ENCODE data around the gene PCDH19.

PCDH19 gene

DNA sequence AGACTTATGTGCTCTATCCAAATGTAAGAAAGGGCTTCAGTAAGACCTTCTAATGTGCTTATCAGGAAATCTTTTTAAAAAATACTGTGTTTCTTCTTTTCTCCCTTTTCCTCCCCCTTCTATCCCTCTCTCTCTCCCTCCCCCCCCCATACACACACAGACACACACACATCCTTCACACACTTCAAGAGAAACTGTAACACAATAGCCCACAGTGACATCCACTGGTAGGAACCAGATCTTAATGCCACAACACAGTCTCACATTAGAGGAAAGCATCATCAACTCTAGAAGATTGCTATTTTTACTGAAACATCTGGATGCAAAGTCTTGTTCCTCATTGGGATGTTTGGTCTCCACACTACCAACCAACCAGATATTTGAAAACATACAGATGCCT is 4.6 kb downstream of the PCDH19 start:
- no peak for DNase-seq

DNA sequence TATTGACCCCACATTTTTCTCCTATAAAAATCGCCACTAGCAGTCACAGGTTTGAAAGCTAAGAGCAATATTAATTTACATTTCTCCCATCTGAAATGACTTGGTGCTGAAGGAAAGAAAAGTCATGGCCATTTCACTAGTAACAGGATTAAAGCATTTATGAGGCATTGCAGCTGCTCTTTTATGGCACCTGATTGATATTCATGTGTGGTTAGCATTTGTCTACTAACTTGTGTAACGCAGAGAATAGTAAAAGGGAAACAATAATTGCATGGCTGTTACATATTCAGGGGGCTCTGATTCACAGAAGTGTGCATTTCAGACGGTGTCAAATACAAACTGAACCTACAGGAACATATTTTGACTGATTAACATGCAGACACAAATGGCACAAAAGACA is 5.2 kb downstream of the PCDH19 start:
- DNase-seq: no peak

DNA sequence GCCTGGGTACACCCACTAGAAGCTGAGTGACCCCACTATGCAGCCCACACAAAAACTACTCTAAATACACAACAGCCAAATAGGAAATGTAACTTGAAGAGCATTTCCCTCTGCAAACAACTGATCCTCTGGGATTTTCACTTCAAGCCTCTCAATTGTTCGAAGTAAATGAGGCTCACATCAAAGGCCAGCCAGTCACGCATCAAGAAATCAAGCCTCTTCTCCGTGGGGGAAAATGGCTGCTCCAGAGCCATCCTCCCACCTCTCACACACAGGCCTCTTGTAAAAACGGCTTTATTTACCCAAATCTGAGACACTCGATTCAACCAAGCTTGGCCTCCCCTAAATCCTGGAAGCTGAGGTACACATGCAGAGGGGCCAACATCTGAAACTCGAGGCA is 14.3 kb downstream of the PCDH19 start:
- DNase-seq: no peak

DNA sequence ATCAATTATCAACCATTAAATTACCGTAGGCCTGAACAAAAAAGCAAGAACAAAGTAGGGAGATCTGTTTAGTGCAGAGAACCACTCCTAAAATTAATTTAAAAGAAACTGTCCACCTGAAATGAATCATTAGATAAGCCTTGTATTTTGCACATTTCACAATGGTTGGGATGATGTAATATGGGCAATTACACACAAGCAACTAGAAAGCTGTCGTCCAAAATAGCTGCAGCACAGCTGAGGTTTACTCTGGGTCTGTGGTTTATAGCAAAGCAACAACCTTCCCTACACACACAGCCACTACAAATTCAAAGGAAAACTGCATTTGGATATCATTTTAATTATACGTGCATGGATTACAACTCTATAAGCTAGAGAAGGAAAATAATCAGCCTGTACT is 28.5 kb downstream of the PCDH19 start:
- DNase-seq: no peak

DNA sequence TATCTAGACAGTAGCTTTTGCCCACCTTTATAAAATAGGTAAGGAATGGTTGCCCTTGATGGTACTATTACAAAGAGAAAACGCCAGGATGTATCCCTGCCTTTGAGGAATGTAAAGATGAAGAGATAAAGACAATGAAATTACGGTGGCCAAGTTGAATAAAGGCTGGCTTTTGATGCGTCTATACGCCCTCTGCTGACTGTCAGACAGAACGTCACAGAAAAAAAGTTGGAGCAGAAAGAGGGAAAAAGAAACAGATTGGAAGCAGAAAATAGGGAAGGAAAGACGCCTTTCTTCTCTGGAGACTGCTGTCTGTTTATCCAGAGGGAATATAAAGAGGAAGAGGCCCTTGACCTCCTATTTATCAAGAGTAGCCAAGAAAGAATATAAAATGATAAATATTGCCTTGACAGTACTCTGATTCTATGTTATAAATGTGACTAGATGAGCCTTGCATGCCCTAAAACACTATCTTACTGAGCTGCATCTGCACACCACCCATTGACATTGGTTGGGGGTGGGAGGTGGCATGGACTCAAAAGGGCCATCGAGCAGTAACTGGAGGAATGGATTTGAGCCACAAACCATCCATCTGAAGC is 30.6 kb downstream of the PCDH19 start:
- DNase-seq: peak in 2 of 4 experiments; percentile 1

DNA sequence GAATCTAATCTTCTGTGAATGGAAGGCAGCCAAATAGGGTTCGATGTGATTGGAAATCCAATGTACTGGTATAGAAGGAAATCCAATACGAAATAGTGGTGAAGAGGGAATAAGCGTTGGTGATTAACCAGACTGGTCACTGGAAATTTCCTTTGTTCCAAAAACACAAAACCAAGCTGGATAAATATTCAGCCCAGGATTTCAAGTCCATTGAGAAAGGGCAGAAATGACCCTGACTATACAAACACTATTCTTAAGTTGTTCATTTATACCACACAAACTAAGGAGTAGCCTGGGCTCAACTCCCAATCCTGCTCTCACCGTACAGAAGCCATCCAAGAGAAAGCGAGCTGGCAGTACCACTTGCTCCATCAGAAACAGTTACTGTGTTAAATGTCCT is 32.2 kb downstream of the PCDH19 start:
- DNase-seq: no peak

DNA sequence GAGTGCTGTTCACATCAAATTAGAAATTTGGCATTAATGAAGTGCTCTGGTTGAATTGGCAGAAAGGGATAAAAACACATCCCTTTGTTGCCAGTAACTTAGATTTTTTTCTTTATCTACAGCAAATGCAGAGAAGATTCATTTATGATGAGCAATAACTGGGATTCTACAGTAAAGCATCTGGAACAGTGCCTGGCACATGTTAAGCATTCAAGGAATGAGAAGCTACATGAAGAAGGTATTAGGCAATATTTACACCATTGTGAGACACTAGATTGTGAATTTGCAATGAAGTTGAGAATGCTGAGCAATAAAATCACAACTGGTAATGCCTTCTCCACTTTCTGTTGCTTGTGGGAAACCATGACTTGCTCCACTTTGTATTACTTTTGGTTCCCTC is 33.5 kb downstream of the PCDH19 start:
- DNase-seq: no peak

DNA sequence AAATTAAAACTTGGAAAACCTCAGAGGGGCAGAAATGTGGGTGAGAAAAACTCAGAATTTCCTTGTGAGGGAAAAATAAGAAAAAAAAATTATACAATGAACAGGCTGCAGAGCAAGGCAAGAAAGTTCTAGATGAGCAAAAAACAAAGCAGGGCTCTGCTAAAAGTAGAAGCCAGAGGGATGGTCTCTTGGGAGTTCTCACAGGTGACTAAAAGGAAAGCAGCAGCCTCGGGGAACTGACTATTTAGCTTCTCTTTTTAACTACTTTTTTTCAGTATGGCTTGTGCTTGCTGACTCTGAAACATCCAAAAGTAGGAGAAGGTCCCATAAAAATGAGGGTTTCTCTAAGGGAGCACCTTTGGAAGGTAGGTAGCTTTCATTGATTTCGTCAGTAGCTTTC is 36.4 kb downstream of the PCDH19 start:
- no peak for DNase-seq

DNA sequence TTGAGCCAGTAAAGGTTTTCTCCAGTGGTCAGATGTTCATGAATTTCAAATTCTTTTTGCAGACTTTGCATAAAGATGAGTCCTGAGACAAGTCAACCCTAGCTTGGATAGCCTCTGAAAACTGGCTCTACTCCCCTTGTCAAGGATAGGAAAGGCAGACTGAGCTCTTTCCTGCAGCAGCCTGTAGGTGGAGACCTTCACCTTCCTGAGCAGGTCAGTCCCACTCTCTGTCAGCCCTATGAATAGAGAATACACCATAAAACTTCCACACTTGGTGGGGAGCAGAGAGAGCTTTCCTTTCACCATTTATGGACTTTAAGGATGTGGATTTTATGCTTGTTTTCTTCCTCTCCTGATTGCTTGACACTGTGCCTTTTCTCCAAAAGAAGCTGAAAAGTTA is 41.9 kb downstream of the PCDH19 start:
- no peak for DNase-seq

DNA sequence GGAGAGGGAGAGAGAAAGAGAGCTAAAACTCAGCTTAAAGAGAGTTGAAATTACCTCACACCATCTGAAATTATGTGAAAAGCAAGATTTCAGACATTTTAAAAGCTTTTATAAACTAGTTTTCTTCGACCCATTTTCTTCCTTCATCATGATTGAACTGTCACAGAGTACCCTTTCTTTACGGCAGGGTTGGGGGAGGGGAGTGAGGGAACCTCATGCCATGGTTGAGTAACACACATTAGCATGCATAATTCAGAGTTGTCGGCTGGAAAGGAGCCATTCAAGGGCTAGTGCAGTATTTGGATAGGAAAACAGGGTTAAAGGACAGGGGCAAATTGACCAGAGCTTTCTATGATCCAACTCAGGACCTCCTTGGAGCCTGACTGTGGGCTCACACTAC is 46.2 kb downstream of the PCDH19 start:
- DNase-seq: no peak

DNA sequence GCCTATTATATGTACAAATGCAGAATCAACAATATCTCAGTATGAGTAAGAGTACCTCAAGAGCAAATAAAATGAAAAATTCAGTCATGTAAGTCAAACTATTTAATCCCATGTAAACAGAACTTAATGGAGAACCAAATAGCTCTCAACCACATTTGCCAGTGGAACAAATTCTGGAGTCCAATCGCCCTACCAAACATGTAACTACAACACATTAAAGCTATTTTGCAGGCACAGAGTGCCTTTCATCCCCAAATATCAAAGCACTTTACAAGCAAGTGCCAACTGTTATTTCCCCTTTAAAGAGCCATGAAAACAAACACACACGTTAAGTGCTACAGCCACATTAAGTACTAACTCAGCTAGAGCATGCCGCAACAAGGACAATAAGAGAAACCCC is 51.3 kb downstream of the PCDH19 start:
- DNase-seq: no peak

DNA sequence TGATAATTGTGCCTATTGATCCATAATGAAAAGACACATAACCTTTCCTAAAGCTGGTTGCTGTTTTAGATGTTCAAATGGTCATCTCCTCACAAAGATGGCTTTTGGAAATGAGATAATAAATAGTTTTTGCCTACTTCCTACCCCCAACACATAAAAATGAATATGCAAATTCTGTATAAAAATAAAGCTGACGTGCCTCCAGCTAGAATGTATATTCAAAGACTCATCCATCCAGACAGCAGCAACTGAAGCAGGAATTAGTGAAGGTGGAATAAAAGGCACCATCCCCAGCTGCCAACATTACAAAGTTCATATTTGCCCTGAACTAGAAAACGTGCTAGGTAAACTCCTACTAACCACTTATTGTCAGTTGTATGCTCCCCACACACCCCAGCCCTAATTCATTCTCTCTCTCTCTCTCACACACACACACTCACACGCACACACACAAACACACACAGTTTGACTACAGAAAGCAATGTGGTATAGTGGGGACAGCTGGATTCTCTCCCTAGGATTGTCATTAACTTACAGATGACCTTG is 53.6 kb downstream of the PCDH19 start:
- no peak for DNase-seq

DNA sequence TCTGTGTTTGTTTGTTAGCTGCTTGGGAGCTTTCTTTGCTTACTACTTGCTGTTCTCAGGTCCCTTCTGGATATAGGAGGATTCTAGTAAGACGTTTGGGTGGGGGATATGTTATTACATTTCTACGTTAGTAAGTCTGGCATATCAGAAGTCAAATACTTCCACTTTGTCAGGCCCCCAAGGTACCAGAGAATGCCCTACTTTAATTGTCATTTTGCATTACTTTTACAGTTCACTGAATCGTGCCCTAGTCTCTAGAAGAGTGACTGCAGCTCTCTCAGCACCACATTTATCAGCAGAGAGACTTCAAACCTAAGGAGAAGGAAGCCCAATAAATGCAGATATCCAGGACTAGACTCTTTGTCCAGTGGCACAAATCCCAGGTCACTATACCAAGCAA is 54.4 kb downstream of the PCDH19 start:
- no peak for DNase-seq

DNA sequence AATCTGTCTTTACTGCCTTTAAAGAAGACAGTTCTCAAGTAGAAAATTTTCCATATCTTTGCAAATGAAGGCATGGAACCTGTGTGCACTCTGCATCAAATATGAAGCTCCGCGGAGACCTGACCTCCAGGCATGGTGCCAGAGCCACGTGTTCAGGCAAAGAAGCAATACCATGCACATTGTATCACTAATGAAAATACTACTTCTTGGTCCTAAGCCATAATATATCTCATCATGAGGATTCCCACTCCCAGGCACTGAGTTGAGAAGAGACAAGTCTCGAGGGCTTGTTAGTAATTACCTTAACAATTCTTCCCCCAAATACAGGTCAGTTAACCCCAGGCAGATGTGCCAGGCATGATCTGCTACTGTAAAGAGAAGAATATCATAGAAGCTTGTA is 56.7 kb downstream of the PCDH19 start:
- no peak for DNase-seq

DNA sequence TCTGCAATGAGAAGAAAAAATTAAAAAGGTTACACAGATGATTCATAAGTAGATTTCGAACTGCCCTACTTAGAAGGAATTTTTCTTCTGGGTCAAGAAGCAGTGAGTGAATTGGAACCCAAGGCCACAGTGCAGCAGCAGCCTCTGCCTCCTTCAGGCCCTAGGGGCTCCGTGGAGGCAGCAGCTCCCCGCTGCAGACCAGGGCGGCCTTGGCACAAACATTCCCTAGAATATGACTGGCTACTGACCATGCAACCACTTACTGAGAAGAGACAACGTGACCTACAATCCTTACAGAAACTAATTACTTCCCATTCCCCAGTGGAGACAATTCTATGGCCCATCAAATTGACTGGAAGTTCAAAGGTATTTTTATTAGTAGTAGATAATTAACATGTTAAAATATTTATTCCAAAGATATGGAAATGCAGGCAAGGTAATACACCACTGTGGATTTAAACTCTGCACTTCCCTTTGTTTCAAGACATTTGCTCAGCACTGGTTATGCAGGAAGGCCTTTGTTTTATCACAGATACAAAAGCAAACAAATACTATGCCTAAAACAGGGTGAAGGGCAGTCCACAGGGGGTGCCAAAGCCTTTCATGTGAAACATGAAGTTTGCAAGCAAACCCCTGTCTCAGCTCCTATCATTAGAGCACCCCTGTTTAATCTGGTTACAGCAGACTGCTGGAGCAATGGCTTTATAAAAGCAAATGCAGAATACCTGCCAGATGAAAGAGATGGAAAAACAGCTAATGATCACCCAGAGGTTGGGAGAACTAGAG is 59.2 kb downstream of the PCDH19 start:
- no peak for DNase-seq

DNA sequence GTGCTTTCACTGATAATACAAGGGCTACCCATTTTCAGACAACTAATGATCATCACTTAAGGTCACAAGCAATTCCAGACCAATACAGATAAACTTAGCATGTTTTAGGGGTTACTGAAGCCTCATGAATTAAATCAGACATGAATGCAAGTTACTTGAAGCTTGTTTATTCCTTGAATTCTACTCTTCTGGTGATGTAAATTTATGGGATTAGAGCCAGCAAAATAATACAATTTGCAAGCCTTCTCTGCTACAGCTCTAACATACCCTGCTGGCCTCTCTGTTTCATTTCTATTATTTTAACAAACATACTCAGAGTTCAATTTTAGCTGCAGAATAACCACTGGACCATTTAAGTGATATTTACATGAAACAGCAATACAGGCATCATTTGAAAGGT is 60.7 kb downstream of the PCDH19 start:
- DNase-seq: no peak

DNA sequence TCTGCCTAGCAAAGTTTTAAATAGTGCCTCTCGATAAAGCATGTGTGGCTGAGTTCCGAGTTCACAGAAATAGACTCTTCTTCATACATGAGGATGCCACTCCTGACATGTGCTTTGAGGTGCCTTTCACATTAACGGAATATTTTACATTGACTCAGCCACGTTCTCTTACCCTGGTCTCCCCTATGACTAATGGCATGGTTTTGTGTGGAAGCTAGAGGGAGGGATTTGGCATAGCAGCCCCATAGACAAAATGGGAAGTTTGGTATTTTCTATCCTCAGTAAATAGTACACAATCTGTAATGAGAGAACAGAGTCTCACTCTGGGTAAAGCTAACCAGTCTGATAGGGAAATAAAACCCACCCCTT is 68.9 kb downstream of the PCDH19 start:
- DNase-seq: no peak

DNA sequence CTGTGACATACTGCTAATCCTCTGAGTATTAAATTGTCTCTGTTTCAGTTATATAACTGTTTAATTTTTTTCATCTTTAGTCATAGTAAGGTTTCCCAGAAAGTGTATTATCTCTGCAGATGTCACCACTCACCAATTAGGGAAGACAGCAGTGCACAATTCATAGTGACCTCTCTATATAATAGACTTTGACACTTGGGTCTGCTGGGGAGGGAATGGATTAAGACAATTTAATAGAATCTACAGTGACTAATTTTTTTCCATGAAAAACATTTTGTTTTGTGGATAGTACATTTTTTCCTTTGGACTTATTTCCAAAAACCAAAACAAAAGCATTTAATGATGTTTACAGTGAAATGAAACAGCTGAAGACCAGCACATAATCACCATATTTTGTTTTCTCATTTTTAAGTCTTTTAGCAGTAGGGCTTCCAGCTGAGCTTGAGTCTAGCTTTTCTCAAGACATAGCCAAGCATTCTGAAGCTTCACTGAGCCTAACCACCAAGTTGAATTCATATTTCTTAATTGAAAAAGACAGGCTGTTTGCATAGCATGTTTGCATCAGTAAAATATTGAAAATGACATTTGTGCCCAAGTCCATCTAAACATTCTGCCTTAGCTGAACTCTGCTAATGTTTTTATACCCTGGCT is 69.5 kb downstream of the PCDH19 start:
- DNase-seq: no peak

DNA sequence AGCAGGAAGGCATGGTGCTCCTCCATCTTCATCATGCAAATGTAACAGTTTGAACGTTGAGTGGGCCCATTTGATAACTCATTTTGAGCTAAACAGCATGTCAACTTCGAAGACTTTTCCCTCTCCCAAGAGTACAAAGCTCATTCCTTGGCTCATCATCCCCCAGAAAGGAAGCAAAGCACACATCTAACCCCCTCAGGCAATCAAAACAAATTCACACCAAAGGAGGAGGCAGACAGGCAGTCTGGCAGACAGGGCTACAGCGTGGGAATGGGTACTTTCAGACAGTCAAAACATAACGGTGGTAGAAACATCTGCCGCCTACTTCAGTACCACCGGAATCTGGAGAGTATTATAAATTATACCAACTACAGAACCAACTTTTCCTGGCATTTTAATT is 81.7 kb downstream of the PCDH19 start:
- no peak for DNase-seq

DNA sequence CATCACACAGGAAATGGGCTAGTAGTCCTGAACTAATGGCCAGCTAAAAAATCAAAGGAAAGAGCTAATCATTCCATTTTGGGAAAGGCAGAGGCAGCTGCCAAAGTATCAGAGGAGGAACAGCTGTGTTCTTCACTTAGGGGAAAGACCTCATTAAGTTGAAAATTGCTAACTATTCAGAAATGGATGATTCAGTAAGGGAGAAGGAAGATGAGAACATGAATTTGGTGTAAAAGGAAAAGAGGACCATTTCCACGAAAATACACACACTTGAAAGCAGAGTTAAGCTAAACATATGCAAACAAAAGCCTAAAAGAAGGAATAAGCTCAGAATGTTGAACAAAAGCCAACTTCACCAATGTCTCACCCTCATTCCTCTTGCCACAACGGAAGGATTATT is 90.4 kb downstream of the PCDH19 start:
- no peak for DNase-seq

DNA sequence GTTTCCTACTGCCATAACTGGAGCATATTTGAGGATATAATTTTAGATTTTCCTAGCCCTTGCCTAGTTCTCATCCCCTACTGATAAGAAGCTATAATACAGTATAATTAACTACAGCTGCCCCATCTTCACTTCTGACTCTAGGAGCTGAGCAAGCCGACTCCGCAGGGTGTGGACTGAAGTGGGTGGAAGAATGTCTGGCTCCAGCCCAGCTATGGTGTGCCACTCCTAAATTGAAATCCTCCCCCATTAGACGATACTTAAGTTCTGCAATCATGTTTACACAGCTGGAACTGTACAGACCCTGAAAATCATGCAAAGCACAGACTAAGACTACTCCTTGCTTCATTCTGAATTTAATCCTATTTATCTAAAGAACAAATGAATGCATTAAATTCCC is 93.1 kb downstream of the PCDH19 start:
- no peak for DNase-seq

DNA sequence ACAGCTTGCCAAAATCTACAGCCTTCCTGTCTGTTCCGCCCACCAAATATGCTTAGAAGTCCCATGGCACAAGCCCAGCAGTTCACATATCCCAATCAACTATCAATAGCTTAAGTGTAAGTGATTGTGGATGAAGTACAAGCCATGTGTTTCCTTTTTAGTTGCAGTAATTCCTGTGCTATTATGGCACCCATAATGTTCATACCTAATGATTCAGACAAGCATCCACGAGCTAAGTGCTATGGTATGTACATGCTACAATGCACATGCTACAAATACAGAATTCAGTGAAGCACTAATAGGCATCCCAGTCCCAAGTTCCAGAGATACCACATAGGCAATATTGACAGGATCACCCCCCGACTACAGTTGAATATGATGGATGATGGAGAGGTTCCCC is 94.5 kb downstream of the PCDH19 start:
- DNase-seq: no peak

DNA sequence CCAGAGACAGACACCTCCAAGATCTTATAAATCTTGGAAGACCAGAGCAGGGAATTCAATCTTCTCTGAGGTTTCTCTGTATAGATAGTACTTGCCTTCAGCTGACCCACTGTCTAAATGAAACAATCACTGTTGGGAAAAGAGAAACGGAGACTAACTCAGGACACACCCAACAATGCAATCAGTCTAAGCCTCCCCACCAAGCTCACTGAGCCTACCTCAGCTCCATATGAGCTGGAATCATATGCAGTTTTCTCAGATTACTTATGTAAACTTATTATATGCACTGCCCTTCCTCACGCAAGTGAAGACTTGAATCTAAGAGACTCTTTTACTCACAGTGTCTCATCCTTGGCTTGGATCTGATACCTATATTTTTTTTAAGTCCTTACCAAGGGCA is 110.5 kb downstream of the PCDH19 start:
- DNase-seq: no peak

DNA sequence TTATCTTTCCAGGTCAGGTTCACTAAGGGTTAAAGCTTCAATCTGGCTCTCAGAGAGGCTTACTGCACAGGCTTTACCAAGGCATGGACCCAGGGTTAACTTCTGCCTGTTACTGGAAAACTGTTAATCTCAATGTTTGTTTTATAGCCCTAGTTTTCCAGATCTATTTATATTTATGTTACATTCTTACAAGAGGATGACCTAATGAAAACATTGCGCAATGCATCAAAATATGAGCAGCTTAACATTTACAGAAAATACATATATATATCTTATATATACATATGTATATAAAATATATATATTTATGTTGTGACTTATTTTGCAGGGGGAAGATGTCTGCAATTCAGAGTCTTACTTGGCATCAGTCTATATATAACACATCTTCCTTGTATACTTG is 112.3 kb downstream of the PCDH19 start:
- no peak for DNase-seq
